Hepatocyte (in vitro differentiated cells): Measurements from ENCODE around the gene ZNF407. TPM values are rescaled to one million over a fixed set of nuclear protein-coding genes. Genes with fewer than 3 reads are reported as not detected.
A peak's percentile ranks its signal among the peaks of the same experiment; 100 is the strongest.

Source experiments
- DNase-seq: peaks from one replicate; pipeline ENCODE4 v3.0.0-alpha.2; 2016; ENCODE audit warnings: low spot score
- H2AFZ ChIP-seq: fragments of 200-600 bp; sonication (generic); 2 replicates; pipeline ENCODE4 v1.6.0; 2016; ENCODE audit warnings: antibody characterized with exemption, mild to moderate bottlenecking
- H3K27ac ChIP-seq: fragments of 200-600 bp; sonication (generic); 2 replicates; pipeline ENCODE4 v1.5.1; 2016; ENCODE audit warnings: mild to moderate bottlenecking
- H3K27me3 ChIP-seq: fragments of 200-600 bp; sonication (generic); 2 replicates; pipeline ENCODE4 v1.6.1; 2016
- H3K36me3 ChIP-seq: fragments of 200-600 bp; sonication (generic); replicated peaks from 2 replicates; pipeline ENCODE4 v1.5.1; 2016; ENCODE audit warnings: low read depth; ENCODE audit not compliant: insufficient read depth
- H3K4me1 ChIP-seq: fragments of 200-600 bp; sonication (generic); 2 replicates; pipeline ENCODE4 v1.5.1; 2016; ENCODE audit warnings: mild to moderate bottlenecking, moderate library complexity; ENCODE audit not compliant: insufficient read depth
- H3K4me2 ChIP-seq: fragments of 200-600 bp; sonication (generic); 2 replicates; pipeline ENCODE4 v1.6.0; 2016
- H3K4me3 ChIP-seq: fragments of 200-600 bp; sonication (generic); 2 replicates; pipeline ENCODE4 v1.5.1; 2016; ENCODE audit warnings: mild to moderate bottlenecking
- H3K79me2 ChIP-seq: fragments of 200-600 bp; sonication (generic); 2 replicates; pipeline ENCODE4 v1.6.0; 2017; ENCODE audit warnings: mild to moderate bottlenecking
- H3K9me2 ChIP-seq: fragments of 200-600 bp; sonication (generic); replicated peaks from 2 replicates; pipeline ENCODE4 v1.6.0; 2017; ENCODE audit warnings: mild to moderate bottlenecking; ENCODE audit not compliant: insufficient read depth
- H3K9me3 ChIP-seq: fragments of 200-600 bp; sonication (generic); 2 replicates; pipeline ENCODE4 v1.5.1; 2016; ENCODE audit warnings: low read depth, mild to moderate bottlenecking
- H4K20me1 ChIP-seq: fragments of 200-600 bp; sonication (generic); 2 replicates; pipeline ENCODE4 v1.6.0; 2016; ENCODE audit warnings: mild to moderate bottlenecking; ENCODE audit not compliant: insufficient read depth, poor library complexity, severe bottlenecking
- EZH2 ChIP-seq: fragments of 200-600 bp; sonication (generic); IDR thresholded peaks from 2 replicates; pipeline ENCODE4 v1.6.1; 2016; ENCODE audit warnings: antibody characterized with exemption, mild to moderate bottlenecking, borderline replicate concordance
- EZH2phosphoT487 ChIP-seq: fragments of 200-600 bp; sonication (generic); IDR thresholded peaks from one replicate; pipeline ENCODE4 v1.6.1; 2018; ENCODE audit warnings: antibody characterized with exemption, mild to moderate bottlenecking, low read depth, moderate library complexity; ENCODE audit not compliant: unreplicated experiment, severe bottlenecking
- WGBS: methylation state at CpG from one replicate; pipeline ENCODE4 v1.1.6; 2016; ENCODE audit warnings: low lambda C conversion rate; ENCODE audit errors: missing lambda C conversion rate; 5-methylcytosine and 5-hydroxymethylcytosine counted together
- polyA plus RNA-seq: library from polyadenylated mRNA; unstranded; fragments of >200 nt; fragmentation: Nextera tagmentation; extraction: Ambion mirVana; gene quantifications from 2 replicates; pipeline ENCODE4 v1.2.1, GENCODE V29; 2016
- total RNA-seq: library from RNA; depleted of rRNA; stranded (reverse); fragments of >200 nt; gene quantifications from 2 replicates; pipeline ENCODE4 v1.2.3, GENCODE V29; 2014
- TF ChIP-seq, protein P1 (sequence below): fragments of 200-600 bp; sonication (generic); IDR thresholded peaks from 2 replicates; pipeline ENCODE4 v1.5.1; 2016; ENCODE audit warnings: antibody characterized with exemption, mild to moderate bottlenecking; ENCODE audit not compliant: poor library complexity

The ZNF407 gene
- total and polyA plus RNA-seq, 2 experiments from 2014 or later = 3.2 to 12.4 TPM

DNA sequence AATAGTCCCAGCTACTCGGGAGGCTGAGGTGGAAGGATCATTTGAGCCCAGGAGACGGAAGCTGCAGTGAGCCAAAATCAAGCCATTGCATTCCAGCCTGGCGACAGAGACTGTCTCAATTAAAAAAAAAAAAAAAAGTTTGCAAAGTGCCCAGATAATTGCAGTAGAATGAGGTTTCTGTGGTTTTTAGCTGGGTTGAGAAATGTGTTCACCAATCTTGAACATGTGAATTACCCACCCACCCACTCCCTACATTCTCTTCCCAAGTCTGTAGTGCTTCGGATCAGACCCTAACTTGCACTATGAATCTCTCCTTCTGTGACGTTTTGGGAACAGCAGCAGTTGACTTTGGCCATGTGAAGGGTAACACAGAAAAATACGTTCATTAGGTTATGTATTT, 363.9 kb downstream of the ZNF407 start:
- H3K27ac ChIP-seq = no peak overlapping the region
- no peaks in the 10 kb centered on the region for H3K4me1 ChIP-seq
- no peak overlapping the region for H3K4me3 ChIP-seq
- H3K9me3 ChIP-seq = no peaks in the 10 kb centered on the region
- H2AFZ ChIP-seq = no peak overlapping the region
- whole genome bisulfite sequencing = 95% methylated on average over 6 of the region's 6 CpGs
- DNase-seq = no peak
- no peaks in the 10 kb centered on the region for H3K79me2 ChIP-seq
- no peak overlapping the region for H3K4me2 ChIP-seq
- H3K9me2 ChIP-seq = no peaks in the 10 kb centered on the region
- H4K20me1 ChIP-seq = no peaks in the 10 kb centered on the region
- H3K27me3 ChIP-seq = no peaks in the 10 kb centered on the region
- TF ChIP-seq, protein P1, sequence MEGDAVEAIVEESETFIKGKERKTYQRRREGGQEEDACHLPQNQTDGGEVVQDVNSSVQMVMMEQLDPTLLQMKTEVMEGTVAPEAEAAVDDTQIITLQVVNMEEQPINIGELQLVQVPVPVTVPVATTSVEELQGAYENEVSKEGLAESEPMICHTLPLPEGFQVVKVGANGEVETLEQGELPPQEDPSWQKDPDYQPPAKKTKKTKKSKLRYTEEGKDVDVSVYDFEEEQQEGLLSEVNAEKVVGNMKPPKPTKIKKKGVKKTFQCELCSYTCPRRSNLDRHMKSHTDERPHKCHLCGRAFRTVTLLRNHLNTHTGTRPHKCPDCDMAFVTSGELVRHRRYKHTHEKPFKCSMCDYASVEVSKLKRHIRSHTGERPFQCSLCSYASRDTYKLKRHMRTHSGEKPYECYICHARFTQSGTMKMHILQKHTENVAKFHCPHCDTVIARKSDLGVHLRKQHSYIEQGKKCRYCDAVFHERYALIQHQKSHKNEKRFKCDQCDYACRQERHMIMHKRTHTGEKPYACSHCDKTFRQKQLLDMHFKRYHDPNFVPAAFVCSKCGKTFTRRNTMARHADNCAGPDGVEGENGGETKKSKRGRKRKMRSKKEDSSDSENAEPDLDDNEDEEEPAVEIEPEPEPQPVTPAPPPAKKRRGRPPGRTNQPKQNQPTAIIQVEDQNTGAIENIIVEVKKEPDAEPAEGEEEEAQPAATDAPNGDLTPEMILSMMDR = no peak
- no peak for TF ChIP-seq EZH2
- no peak for TF ChIP-seq EZH2phosphoT487
- H3K36me3 ChIP-seq = no peaks in the 10 kb centered on the region

DNA sequence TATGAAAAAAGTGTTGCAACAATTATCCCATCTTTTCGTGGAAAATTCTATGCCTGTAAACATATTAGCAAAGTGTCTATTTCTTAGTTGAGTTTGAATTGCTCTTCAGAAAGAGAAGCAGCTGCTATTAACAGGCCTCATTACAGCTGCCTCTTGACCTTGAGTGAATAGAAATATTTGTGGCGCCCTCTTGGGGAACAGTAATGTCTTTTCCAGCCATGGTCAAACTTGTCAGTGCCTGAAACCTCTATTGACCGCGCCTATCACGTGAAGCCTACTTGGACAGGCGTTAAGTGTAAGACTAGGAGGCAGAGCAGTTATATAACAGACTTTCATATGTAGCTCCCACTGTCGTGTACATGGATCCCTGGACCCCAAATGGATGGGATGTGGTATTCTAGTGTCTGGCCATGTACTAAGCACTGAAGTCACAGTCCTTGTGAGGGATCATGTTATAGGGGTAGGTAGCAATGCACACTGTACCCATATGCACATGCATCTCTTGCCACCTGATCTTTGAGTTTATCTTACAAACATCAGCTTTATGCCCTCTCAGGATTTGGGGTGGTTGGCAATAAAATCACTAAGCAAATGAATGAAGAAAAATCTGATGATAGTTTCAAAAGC, 366.3 kb downstream of the ZNF407 start:
- Histone ChIP-seq H3K4me1 (no peaks in the 10 kb centered on the region), H4K20me1 (no peaks in the 10 kb centered on the region), H3K79me2 (no peaks in the 10 kb centered on the region), H3K9me2 (no peaks in the 10 kb centered on the region), H3K4me3 (no peak overlapping the region), H3K36me3 (no peaks in the 10 kb centered on the region), H3K9me3 (no peaks in the 10 kb centered on the region), H3K4me2 (no peak overlapping the region), H2AFZ (no peak overlapping the region), H3K27ac (no peak overlapping the region), H3K27me3 (no peaks in the 10 kb centered on the region)
- TF ChIP-seq, protein P1 = peak; percentile 36
- no peak for TF ChIP-seq EZH2
- 48% methylated on average over 7 of the region's 7 CpGs for WGBS
- DNase-seq = peak; percentile 43

DNA sequence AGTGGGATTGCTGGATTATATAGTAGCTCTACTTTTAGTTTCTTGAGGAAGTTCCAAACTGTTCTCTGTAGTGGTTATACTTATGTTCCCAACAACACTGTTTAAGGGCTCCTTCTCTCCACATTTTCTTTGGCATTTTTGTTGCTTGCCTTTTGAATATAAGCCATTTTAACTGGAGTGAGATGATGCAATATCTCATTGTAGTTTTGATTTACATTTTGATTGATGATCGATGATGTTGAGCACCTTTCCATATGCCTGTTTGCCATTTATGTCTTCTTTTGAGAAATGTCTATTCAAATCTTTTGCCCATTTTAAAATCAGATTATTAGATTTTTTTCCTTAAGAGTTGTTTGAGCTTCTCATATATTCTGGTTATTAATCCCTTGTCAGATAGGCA, 368.0 kb downstream of the ZNF407 start:
- no peaks in the 10 kb centered on the region for H3K27me3 ChIP-seq
- WGBS = 97% methylated on average over 1 of the region's 1 CpG
- TF ChIP-seq EZH2 (no peak), EZH2phosphoT487 (no peak)
- TF ChIP-seq, protein P1 = no peak

DNA sequence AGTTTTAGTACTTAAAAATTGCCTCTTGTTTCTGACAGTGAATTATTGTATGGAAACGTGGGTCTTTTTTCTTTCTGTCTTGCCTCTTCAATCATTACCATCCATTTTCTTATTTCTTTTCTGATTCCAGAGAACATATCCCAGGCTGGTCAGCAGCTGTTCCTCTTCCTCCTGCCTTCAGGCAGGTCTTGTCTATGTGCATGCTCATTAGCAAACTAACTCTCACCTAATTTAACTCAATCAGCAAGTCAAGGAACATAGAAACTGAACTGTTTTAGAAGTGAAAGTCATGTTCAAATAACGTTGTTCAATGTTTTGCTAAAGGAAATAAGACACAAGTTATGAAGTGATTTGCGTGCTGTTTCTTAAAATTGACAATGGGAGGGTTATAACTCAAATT, 369.8 kb downstream of the ZNF407 start:
- 91% methylated on average over 3 of the region's 3 CpGs for WGBS
- no peaks in the 10 kb centered on the region for H4K20me1 ChIP-seq
- H3K9me2 ChIP-seq = no peaks in the 10 kb centered on the region
- H3K79me2 ChIP-seq = no peaks in the 10 kb centered on the region
- no peaks in the 10 kb centered on the region for H3K4me1 ChIP-seq
- H3K4me3 ChIP-seq = no peak overlapping the region
- TF ChIP-seq, protein P1 = no peak
- TF ChIP-seq EZH2phosphoT487 = no peak
- TF ChIP-seq EZH2 = no peak
- no peaks in the 10 kb centered on the region for H3K27me3 ChIP-seq
- H2AFZ ChIP-seq = no peak overlapping the region
- H3K27ac ChIP-seq = no peak overlapping the region
- H3K4me2 ChIP-seq = no peak overlapping the region
- DNase-seq = no peak
- no peaks in the 10 kb centered on the region for H3K36me3 ChIP-seq
- no peaks in the 10 kb centered on the region for H3K9me3 ChIP-seq

More for the DNA sequence above, 368.0 kb downstream of the ZNF407 start:
- no peaks in the 10 kb centered on the region for H3K79me2 ChIP-seq
- H3K9me3 ChIP-seq = no peaks in the 10 kb centered on the region
- H3K4me1 ChIP-seq = no peaks in the 10 kb centered on the region
- no peak overlapping the region for H3K4me3 ChIP-seq
- no peak overlapping the region for H3K4me2 ChIP-seq
- no peaks in the 10 kb centered on the region for H3K9me2 ChIP-seq
- no peak overlapping the region for H2AFZ ChIP-seq
- H4K20me1 ChIP-seq = no peaks in the 10 kb centered on the region
- no peaks in the 10 kb centered on the region for H3K36me3 ChIP-seq
- no peak for DNase-seq
- H3K27ac ChIP-seq = no peak overlapping the region
